ENCODE results near the gene RFX1. TPM values are rescaled to one million over a fixed set of nuclear protein-coding genes. Genes with fewer than 3 reads are reported as not detected.

The RFX1 gene
- total and polyA plus RNA-seq, 2 donors (not counting 1 experiment from before 2014, with no cell fraction given), result 9.2 to 33.3 TPM

GRCh38 chr19:13926715-13927114, 79.4 kb downstream of the RFX1 start:
- Histone ChIP-seq H3K36me3 (replicated peaks in 1 of 2; ENCODE audit: control extremely low read depth in 1 of 2, control insufficient read depth in 1 of 2, extremely low read depth in 1 of 2, insufficient read depth in 2 of 2, low read length in 1 of 2) (peaks cover 2 to 20% of the 10 kb centered on the region in 2 experiments), H3K9me3 (ENCODE audit: control extremely low read depth in 1 of 3, control insufficient read depth in 2 of 3, insufficient read depth in 1 of 3, low read length in 2 of 3) (no peaks in the 10 kb centered on the region), H3K27me3 (replicated peaks in 1 of 4; ENCODE audit: control extremely low read depth in 1 of 4, control insufficient read depth in 3 of 4, insufficient read depth in 4 of 4, low read length in 3 of 4) (no peaks in the 10 kb centered on the region), H3K27ac (ENCODE audit: low read length in 2 of 2) (no peak overlapping the region), H3K4me2 (replicated peaks; ENCODE audit: low read depth, low read length, poor library complexity, severe bottlenecking) (no peak overlapping the region), H3K4me1 (ENCODE audit: control insufficient read depth in 2 of 2, insufficient read depth in 2 of 2, low read length in 2 of 2) (no peaks in the 10 kb centered on the region), H2AFZ (ENCODE audit: insufficient read depth, low read depth, low read length, poor library complexity, severe bottlenecking) (no peak overlapping the region), H3K4me3 (ENCODE audit: control extremely low read depth in 1 of 5, extremely low read depth in 1 of 5, insufficient read depth in 1 of 5, low read depth in 2 of 5, low read length in 4 of 5) (no peak overlapping the region), H4K20me1 (ENCODE audit: control insufficient read depth, insufficient read depth, low read length, poor library complexity, severe bottlenecking) (no peaks in the 10 kb centered on the region), H3K9ac (ENCODE audit: low read length) (no peak overlapping the region), H3K79me2 (ENCODE audit: control insufficient read depth, insufficient read depth, low read length) (no peaks in the 10 kb centered on the region)
- intact Hi-C loops (cut with micrococcal nuclease), result no loop called here
- no peak overlapping the region for H3K4me3 Mint-ChIP-seq
- CTCF ChIA-PET, result no interaction called here
- POLR2A ChIA-PET, result no interaction called here
- no peaks in the 10 kb centered on the region for H3K4me1 Mint-ChIP-seq
- WGBS (ENCODE audit: insufficient coverage), result 94% methylated on average over 4 of the region's 8 CpGs
- ATAC-seq (ENCODE audit: low read depth) (no peak), DNase-seq (no peak)
- H3K27ac Mint-ChIP-seq, result no peak overlapping the region
- no peaks in the 10 kb centered on the region for H3K27me3 Mint-ChIP-seq
- no peak for TF ChIP-seq CTCF (IDR thresholded peaks at IDR 0.05)
- no peak for TF ChIP-seq EZH2 (IDR thresholded peaks at IDR 0.05; ENCODE audit: borderline replicate concordance, insufficient read depth, low read depth, low read length, poor library complexity, severe bottlenecking)
- no peaks in the 10 kb centered on the region for H3K9me3 Mint-ChIP-seq (ENCODE audit: insufficient read depth)

- CTCF ChIA-PET, result no interaction called here
- TF ChIP-seq EZH2 (IDR thresholded peaks at IDR 0.05; ENCODE audit: borderline replicate concordance, insufficient read depth, low read depth, low read length, poor library complexity, severe bottlenecking), result no peak
- no peak for TF ChIP-seq CTCF (IDR thresholded peaks at IDR 0.05)
- no peaks in the 10 kb centered on the region for H3K4me1 Mint-ChIP-seq
- Histone ChIP-seq H3K36me3 (replicated peaks in 1 of 2; ENCODE audit: control extremely low read depth in 1 of 2, control insufficient read depth in 1 of 2, extremely low read depth in 1 of 2, insufficient read depth in 2 of 2, low read length in 1 of 2) (peaks cover 2 to 25% of the 10 kb centered on the region in 2 experiments), H3K4me2 (replicated peaks; ENCODE audit: low read depth, low read length, poor library complexity, severe bottlenecking) (no peak overlapping the region), H3K9ac (ENCODE audit: low read length) (no peak overlapping the region), H3K9me3 (ENCODE audit: control extremely low read depth in 1 of 3, control insufficient read depth in 2 of 3, insufficient read depth in 1 of 3, low read length in 2 of 3) (peaks cover 0 to 7% (median under 1%) of the 10 kb centered on the region in 3 donors), H2AFZ (ENCODE audit: insufficient read depth, low read depth, low read length, poor library complexity, severe bottlenecking) (no peak overlapping the region), H4K20me1 (ENCODE audit: control insufficient read depth, insufficient read depth, low read length, poor library complexity, severe bottlenecking) (no peaks in the 10 kb centered on the region), H3K27me3 (replicated peaks in 1 of 4; ENCODE audit: control extremely low read depth in 1 of 4, control insufficient read depth in 3 of 4, insufficient read depth in 4 of 4, low read length in 3 of 4) (no peaks in the 10 kb centered on the region), H3K4me1 (ENCODE audit: control insufficient read depth in 2 of 2, insufficient read depth in 2 of 2, low read length in 2 of 2) (no peaks in the 10 kb centered on the region), H3K27ac (ENCODE audit: low read length in 2 of 2) (no peak overlapping the region), H3K79me2 (ENCODE audit: control insufficient read depth, insufficient read depth, low read length) (no peaks in the 10 kb centered on the region), H3K4me3 (ENCODE audit: control extremely low read depth in 1 of 5, extremely low read depth in 1 of 5, insufficient read depth in 1 of 5, low read depth in 2 of 5, low read length in 4 of 5) (no peak overlapping the region)
- intact Hi-C loops (cut with micrococcal nuclease), result no loop called here
- no peaks in the 10 kb centered on the region for H3K27me3 Mint-ChIP-seq
- DNase-seq (no peak), ATAC-seq (ENCODE audit: low read depth) (no peak)
- POLR2A ChIA-PET, result no interaction called here
- no peaks in the 10 kb centered on the region for H3K9me3 Mint-ChIP-seq (ENCODE audit: insufficient read depth)
- no peak overlapping the region for H3K4me3 Mint-ChIP-seq
- WGBS (ENCODE audit: insufficient coverage), result 94% methylated on average over 2 of the region's 4 CpGs
- H3K27ac Mint-ChIP-seq, result no peak overlapping the region
Observed at GRCh38 chr19:13926010-13926409, 80.1 kb downstream of the RFX1 start.

All from B cell (primary cell).